Vagina (tissue), 2 donors: ENCODE results near the gene PPFIA1. TPM values are rescaled to one million over a fixed set of nuclear protein-coding genes. Genes with fewer than 3 reads are reported as not detected.

ENCODE experiments used
- DNase-seq, 2 donors: peaks; one replicate each; pipeline ENCODE4 v3.0.0-alpha.2; 2017; ENCODE audit errors: extremely low spot score in 2 of 2
- H3K27ac ChIP-seq: fragments of 200-600 bp; sonication (generic); one replicate; pipeline ENCODE4 v1.5.1; 2019
- H3K27me3 ChIP-seq: fragments of 200-600 bp; sonication (generic); one replicate; pipeline ENCODE4 v1.5.1; 2019
- H3K36me3 ChIP-seq, 2 donors: fragments of 200-600 bp; sonication (generic); one replicate each; pipeline ENCODE4 v1.5.1; 2017 to 2019
- H3K4me1 ChIP-seq: fragments of 200-600 bp; sonication (generic); one replicate; pipeline ENCODE4 v1.5.1; 2019
- H3K4me3 ChIP-seq, 2 donors: fragments of 200-600 bp; sonication (generic); 1 replicate in 1 of 2; 2 replicates in 1 of 2; pipeline ENCODE4 v1.5.1; 2016 to 2019
- H3K9me3 ChIP-seq: fragments of 200-600 bp; sonication (generic); one replicate; pipeline ENCODE4 v1.5.1; 2019
- CTCF ChIP-seq, 3 experiments: fragments of 450-650 bp in 2 of 3; fragments of 200-600 bp in 1 of 3; sonication (generic) in 1 of 3; IDR thresholded peaks; one replicate each; pipeline ENCODE4 v1.5.1; 2017 to 2019; ENCODE audit warnings: antibody characterized with exemption in 3 of 3, mild to moderate bottlenecking in 2 of 3, moderate library complexity in 2 of 3
- POLR2A ChIP-seq, 2 donors: fragments of 450-650 bp; IDR thresholded peaks; one replicate each; pipeline ENCODE4 v1.6.1; 2017; ENCODE audit warnings: antibody characterized with exemption in 2 of 2, mild to moderate bottlenecking in 2 of 2, moderate library complexity in 2 of 2
- POLR2AphosphoS5 ChIP-seq, 2 donors: sonication (generic); formaldehyde crosslinking; IDR thresholded peaks; one replicate each; pipeline ENCODE4 v1.9.0; 2017; ENCODE audit warnings: antibody characterized with exemption in 2 of 2, mild to moderate bottlenecking in 2 of 2, low read depth in 1 of 2; ENCODE audit not compliant: insufficient read depth in 1 of 2
- intact Hi-C: fragments of 100-400 bp; cut with DNase I; formaldehyde crosslinking; loops from one replicate; pipeline ENCODE4 v1.15.1; 2023
- total RNA-seq: library from RNA; depleted of rRNA; stranded (reverse); fragments of >200 nt; gene quantifications from one replicate; pipeline ENCODE4 v1.2.3, GENCODE V29; 2016

Gene PPFIA1
- total RNA-seq, 1 donor from 2014 or later: 54.3 TPM

- intact Hi-C loops: no loop called here
- H3K4me3 ChIP-seq: no peak overlapping the region
- H3K36me3 ChIP-seq: peaks cover 0 to 9% of the 10 kb centered on the region in 2 donors
- no peaks in the 10 kb centered on the region for H3K27me3 ChIP-seq
- TF ChIP-seq POLR2A (IDR thresholded peaks at IDR 0.05) (no peak), POLR2AphosphoS5 (IDR thresholded peaks at IDR 0.05; ENCODE audit: insufficient read depth in 1 of 2, low read depth in 1 of 2) (no peak), CTCF (IDR thresholded peaks at IDR 0.05) (no peak)
- no peak overlapping the region for H3K27ac ChIP-seq
- H3K9me3 ChIP-seq: no peaks in the 10 kb centered on the region
- no peaks in the 10 kb centered on the region for H3K4me1 ChIP-seq
- no peak for DNase-seq
These were observed 44.2 kb downstream of the PPFIA1 start for GRCh38 chr11:70314730-70315129.

DNA sequence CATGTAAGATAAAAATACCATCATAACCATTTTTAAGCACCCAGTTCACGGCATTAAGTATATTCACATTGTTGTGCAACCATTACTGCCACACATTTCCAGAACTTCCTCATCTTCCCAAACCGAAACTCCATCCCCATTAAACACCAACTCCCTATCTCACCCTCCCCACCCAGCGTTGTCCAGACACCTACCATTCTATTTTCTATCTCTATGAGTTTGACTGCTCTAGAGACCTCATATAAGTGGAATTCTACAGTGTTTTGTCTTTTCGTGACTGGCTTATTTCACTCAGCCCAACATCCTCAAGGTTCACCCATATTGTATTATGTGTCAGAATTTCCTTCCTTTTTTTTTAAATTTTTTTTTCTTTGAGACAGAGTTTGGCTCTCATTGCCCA is 45.2 kb downstream of the PPFIA1 start:
- intact Hi-C loops: no loop called here
- no peaks in the 10 kb centered on the region for H3K9me3 ChIP-seq
- peaks cover 0 to 9% of the 10 kb centered on the region in 2 donors for H3K36me3 ChIP-seq
- DNase-seq: no peak
- H3K4me1 ChIP-seq: no peaks in the 10 kb centered on the region
- no peak for TF ChIP-seq CTCF (IDR thresholded peaks at IDR 0.05)
- H3K27ac ChIP-seq: no peak overlapping the region
- no peaks in the 10 kb centered on the region for H3K27me3 ChIP-seq
- no peak overlapping the region for H3K4me3 ChIP-seq

DNA sequence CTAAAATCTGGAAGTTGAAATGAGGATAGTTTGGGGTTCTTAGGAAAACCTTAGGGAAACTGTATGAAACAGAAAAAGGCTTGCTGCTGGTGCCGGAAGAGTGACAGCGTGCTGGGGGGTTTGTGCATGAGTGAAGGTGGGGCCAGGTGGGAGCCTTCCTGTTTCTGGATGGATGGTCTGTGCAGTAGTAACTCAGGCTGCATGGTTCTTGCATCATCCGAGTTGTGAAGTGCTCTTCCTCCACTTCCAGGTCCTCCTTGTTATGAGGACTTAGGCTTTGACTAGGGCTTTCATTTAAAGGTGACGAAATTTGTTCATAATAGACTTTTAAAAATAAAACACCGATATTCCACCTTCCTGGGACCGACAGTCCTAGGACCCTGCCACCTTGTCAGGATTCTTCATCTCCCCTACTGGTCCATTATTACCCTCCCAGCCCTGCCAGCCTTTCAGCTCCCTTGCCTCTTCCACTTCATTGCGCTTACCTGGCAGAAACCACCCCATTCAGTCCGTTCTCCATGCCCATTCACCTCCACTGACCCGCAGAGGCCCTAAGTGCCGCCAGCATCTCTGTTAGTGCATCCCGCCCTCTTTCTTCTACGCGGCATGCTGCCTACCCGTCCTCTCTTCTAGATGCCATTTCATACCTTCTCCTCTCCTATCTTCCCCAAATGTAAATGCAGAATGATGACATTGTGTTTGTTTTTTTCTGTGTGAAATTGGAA is 47.3 kb downstream of the PPFIA1 start:
- H3K4me1 ChIP-seq: no peaks in the 10 kb centered on the region
- intact Hi-C loops: no loop called here
- H3K36me3 ChIP-seq: peaks cover 0 to 8% of the 10 kb centered on the region in 2 donors
- TF ChIP-seq POLR2AphosphoS5 (IDR thresholded peaks at IDR 0.05; ENCODE audit: insufficient read depth in 1 of 2, low read depth in 1 of 2): no peak
- no peak for TF ChIP-seq CTCF (IDR thresholded peaks at IDR 0.05)
- no peak for TF ChIP-seq POLR2A (IDR thresholded peaks at IDR 0.05)
- no peak overlapping the region for H3K4me3 ChIP-seq
- no peak overlapping the region for H3K27ac ChIP-seq
- DNase-seq: no peak
- no peaks in the 10 kb centered on the region for H3K27me3 ChIP-seq
- no peaks in the 10 kb centered on the region for H3K9me3 ChIP-seq

GRCh38 chr11:70319396-70320076 is 49.0 kb downstream of the PPFIA1 start:
- no peaks in the 10 kb centered on the region for H3K27me3 ChIP-seq
- TF ChIP-seq POLR2AphosphoS5 (IDR thresholded peaks at IDR 0.05; ENCODE audit: insufficient read depth in 1 of 2, low read depth in 1 of 2) (no peak), CTCF (IDR thresholded peaks at IDR 0.05) (no peak), POLR2A (IDR thresholded peaks at IDR 0.05) (no peak)
- intact Hi-C loops: no loop called here
- no peak overlapping the region for H3K27ac ChIP-seq
- no peaks in the 10 kb centered on the region for H3K4me1 ChIP-seq
- no peaks in the 10 kb centered on the region for H3K9me3 ChIP-seq
- peaks cover 0 to 4% of the 10 kb centered on the region in 2 donors for H3K36me3 ChIP-seq
- no peak for DNase-seq
- H3K4me3 ChIP-seq: no peak overlapping the region

- Histone ChIP-seq H3K4me1 (no peaks in the 10 kb centered on the region), H3K9me3 (no peaks in the 10 kb centered on the region), H3K27ac (no peak overlapping the region), H3K36me3 (peaks cover 0 to 5% of the 10 kb centered on the region in 2 donors), H3K27me3 (no peaks in the 10 kb centered on the region), H3K4me3 (no peak overlapping the region)
- no peak for DNase-seq
- TF ChIP-seq POLR2A (IDR thresholded peaks at IDR 0.05) (no peak), POLR2AphosphoS5 (IDR thresholded peaks at IDR 0.05; ENCODE audit: insufficient read depth in 1 of 2, low read depth in 1 of 2) (no peak), CTCF (IDR thresholded peaks at IDR 0.05) (no peak)
- intact Hi-C loops: no loop called here
These were observed 52.2 kb downstream of the PPFIA1 start for GRCh38 chr11:70322666-70323065.
